Bronchial epithelial cell (primary cell): ENCODE data around the gene ZNF274. TPM values are rescaled to one million over a fixed set of nuclear protein-coding genes. Genes with fewer than 3 reads are reported as not detected.

Source experiments
- DNase-seq: peaks from one replicate; pipeline ENCODE4 v3.0.0-alpha.2; 2010; ENCODE audit warnings: low read depth
- FAIRE-seq: peaks from 2 replicates; lab custom pipeline; 2011; peaks lifted over from hg19 to GRCh38; lab: Jason Lieb, UNC
- H3K27me3 ChIP-seq: 2 replicates; pipeline ENCODE4 v1.5.1; 2011; ENCODE audit warnings: low read length; ENCODE audit not compliant: control insufficient read depth, insufficient read depth
- H3K36me3 ChIP-seq: 2 replicates; pipeline ENCODE4 v1.5.1; 2011; ENCODE audit warnings: low read length; ENCODE audit not compliant: control insufficient read depth, insufficient read depth
- H3K4me3 ChIP-seq: 2 replicates; pipeline ENCODE4 v1.5.1; 2011; ENCODE audit warnings: mild to moderate bottlenecking, low read depth, low read length, control low read depth
- CTCF ChIP-seq: IDR thresholded peaks from 2 replicates; pipeline ENCODE4 v1.5.1; 2011; ENCODE audit warnings: mild to moderate bottlenecking, moderate library complexity, low read length, control low read depth, inconsistent platforms; ENCODE audit not compliant: insufficient read depth, severe bottlenecking
- total RNA-seq: library from RNA; depleted of rRNA; stranded (reverse); fragments of >200 nt; gene quantifications from 2 replicates; pipeline ENCODE4 v1.2.1, GENCODE V29; 2014

Gene ZNF274
- total RNA-seq, 1 donor from 2014 or later = 28.2 TPM

DNA sequence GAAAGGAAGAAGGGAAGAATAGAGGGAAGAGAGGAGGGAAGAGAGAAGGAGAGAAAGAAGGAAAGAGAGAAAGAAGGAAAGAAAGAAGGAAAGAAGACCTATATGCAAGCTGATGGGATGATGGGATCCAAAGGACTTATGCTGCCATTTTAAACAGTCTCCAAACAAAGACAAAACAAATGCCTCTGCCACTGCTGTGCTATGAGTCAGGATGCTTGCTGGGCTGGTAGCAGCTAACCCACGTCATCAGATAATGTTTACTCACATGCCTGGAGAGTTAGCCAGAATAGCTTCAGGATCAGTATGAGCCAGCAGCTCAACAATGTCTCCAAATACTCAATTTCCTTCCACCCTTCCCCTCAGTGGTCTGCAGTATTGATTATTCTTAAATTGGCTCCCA lies 12.0 kb upstream of the ZNF274 start:
- FAIRE-seq (no peak), DNase-seq (peak; percentile 73)

GRCh38 chr19:58181902-58182576 lies 822 bp upstream of the ZNF274 start:
- TF ChIP-seq CTCF = peak; percentile 55
- DNase-seq = peak; percentile 20
- peaks cover 17% of the 10 kb centered on the region for H3K36me3 ChIP-seq
- peak overlapping the region; percentile 95 for H3K4me3 ChIP-seq
- H3K27me3 ChIP-seq = no peaks in the 10 kb centered on the region
- peak; percentile 60 for FAIRE-seq

More for the DNA sequence above, 12.0 kb upstream of the ZNF274 start:
- no peak overlapping the region for H3K4me3 ChIP-seq
- no peaks in the 10 kb centered on the region for H3K27me3 ChIP-seq
- no peak for TF ChIP-seq CTCF
- H3K36me3 ChIP-seq = no peaks in the 10 kb centered on the region

GRCh38 chr19:58182577-58182988 lies 278 bp upstream of the ZNF274 start:
- TF ChIP-seq CTCF = no peak
- DNase-seq (no peak), FAIRE-seq (no peak)
- Histone ChIP-seq H3K36me3 (peaks cover 20% of the 10 kb centered on the region), H3K4me3 (peak overlapping the region; percentile 95), H3K27me3 (no peaks in the 10 kb centered on the region)

DNA sequence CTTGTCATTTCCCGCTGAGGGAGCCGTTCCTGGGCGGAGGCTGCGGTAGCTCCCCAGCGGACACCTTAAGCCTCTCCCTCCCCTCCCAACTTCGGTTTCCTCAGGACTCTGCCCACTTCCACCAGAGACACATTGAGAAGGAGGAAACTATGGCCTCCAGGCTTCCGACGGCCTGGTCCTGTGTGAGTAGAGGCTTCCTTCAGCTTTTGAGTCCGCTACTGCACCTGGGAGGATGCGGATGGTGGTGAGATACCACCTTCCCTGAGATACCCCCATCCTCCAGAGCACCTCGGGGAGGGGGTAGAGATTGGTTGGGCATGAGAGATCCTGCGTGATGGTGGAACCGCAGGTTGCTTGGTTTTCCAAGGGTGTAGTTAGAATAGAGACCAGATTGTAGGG lies 955 bp downstream of the ZNF274 start:
- TF ChIP-seq CTCF = no peak
- Histone ChIP-seq H3K4me3 (peak overlapping the region; percentile 95), H3K27me3 (no peaks in the 10 kb centered on the region), H3K36me3 (peaks cover 20% of the 10 kb centered on the region)
- no peak for DNase-seq
- FAIRE-seq = no peak

DNA sequence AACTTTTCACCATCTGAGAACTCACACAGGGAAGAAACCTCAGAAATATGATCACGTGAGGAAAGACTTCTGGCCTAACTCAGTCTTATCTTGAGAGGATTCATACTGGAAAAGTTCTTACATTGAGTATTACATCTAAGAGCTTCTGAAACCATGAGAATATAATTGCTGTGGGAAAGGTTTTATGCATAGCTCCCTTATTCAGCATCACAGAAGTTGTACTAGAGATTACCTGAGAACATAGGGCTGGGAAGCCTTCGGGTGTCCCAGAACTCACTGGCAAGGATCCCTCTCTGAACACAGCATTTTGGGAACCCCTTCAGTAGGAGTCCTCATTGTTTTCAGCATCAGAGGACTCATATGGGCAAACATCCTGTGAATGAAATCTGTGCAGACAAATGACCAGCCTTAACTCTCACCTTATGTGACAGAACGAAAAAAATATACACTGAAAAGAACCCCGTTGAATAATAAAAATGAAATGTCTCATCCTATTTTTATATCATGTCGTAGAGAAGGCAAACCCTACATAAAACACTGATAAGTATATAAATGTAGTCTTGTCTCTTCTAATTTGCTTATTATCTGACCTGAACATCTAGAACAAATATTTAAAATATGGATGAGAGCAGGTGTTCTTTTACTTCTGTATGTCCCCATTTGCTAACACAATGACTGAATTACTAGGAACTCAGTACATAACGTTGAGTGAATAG lies 14.2 kb downstream of the ZNF274 start:
- DNase-seq (peak; percentile 26), FAIRE-seq (no peak)
- peaks cover 28% of the 10 kb centered on the region for H3K36me3 ChIP-seq
- no peak overlapping the region for H3K4me3 ChIP-seq
- no peaks in the 10 kb centered on the region for H3K27me3 ChIP-seq
- TF ChIP-seq CTCF = no peak
